CD4-positive, alpha-beta T cell treated with Interleukin-4 for 4 hours (primary cell): ENCODE data around the gene ANKLE1.

Experiments used
- DNase-seq: peaks from one replicate; pipeline ENCODE4 v3.0.0-alpha.2; 2020

Gene ANKLE1

GRCh38 chr19:17327654-17328516, 46.2 kb downstream of the ANKLE1 start:
- peak; percentile 38 for DNase-seq

GRCh38 chr19:17328517-17329365, 47.0 kb downstream of the ANKLE1 start:
- DNase-seq: peak; percentile 15

DNA sequence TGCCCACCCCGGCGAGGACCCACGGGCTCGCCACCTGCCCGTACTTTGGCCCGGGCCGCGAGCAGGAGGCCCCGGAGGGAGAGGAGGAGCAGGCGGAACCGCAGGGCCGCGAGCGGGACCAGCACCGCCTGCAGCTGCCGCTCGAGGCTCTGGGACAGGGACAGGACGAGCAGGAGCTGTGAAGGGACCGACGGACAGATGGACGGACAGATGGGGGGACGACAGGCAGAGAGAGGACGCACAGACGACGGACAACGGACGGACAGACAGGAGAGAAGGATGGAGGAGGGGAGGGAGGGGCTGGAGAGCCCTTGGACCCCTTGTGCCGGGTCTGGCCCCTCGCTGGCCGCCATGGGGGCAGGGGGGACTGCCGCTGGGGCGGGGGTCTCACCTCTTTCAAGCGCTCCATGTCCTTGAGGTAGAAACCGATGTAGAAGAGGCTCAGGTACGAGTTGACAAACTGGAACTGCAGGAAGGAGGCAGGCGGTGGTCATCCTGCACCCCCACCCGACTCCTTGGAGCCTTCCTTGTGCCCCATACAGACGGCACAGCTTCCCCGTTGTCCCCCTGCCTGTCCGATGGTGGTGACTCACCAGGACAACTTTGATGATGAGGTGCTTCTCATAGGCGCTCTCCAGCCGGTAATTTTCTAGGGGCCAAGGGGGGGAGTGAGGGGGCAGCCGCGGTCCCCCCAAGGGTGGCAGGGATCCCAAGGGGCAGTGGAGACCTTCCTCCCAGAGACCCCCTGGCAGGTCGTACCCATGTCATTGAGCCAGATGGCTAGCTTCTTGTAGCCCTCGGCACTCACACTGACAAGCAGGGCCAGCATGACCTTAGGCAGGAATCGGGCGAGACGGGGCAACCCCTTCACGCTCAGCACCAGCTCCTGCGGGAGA, 47.9 kb downstream of the ANKLE1 start:
- DNase-seq: no peak

DNA sequence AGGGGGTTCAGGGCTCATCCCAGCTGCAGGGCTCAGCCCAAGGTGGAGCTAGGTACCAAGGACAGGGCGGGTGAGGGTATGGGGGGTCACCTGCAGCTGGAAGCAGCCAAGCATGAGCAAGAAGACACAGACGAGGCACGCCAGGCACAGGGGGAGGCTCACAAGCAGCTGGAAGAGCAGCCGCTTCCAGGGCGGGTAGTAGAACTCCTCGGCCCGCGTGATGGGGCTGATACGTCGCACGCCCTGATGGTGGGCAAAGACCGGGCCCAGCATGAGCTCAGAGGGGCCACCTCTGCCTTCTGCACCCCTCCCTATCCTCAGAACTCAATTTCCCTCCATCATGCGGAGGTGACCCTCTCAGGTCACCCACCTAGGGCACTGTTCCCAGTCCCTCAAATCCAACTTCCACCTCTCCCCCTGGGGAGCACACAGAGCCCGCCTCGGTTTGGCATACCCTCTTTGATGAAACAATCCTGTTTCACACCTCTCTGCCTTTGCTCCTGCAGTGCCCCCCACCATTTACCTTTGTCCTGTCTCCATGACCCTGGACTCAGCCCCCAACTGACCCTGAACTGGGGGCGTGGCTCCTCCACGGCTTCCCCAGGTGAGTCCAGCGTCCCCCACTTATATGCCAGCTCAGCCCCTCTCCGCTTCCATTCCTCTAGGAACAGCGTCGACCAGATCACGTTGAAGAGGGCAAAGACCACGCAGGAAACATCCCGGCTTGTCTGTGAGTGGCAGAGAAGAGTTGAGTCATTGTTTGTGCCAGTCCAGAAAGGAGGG, 48.8 kb downstream of the ANKLE1 start:
- DNase-seq: no peak

DNA sequence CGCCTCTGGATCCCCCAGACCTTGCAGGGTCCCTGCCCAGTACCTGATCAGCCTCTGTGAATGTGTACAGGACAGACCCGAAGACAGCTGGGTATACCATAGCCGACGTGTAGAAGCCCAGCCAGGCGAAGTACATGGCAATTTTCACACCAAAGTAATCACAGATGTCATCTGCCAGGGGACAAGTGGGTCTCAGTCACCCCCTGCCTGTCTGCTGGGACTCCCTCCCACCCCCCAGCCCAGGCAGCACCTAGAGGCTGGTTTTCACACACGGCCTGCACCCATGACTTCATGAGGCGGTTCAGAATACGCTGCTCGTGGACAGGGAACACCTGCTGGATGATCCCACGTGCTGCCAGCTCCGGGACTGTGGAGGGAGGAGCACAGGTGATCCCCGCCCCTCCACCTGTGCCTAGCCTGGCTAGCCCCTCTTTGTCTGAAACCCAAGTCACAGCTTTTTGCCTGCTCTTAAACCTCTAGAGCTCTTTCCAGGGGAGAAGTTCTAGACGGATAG, 49.4 kb downstream of the ANKLE1 start:
- DNase-seq: no peak

- no peak for DNase-seq
Observed at GRCh38 chr19:17332360-17332676, 50.6 kb downstream of the ANKLE1 start.

DNA sequence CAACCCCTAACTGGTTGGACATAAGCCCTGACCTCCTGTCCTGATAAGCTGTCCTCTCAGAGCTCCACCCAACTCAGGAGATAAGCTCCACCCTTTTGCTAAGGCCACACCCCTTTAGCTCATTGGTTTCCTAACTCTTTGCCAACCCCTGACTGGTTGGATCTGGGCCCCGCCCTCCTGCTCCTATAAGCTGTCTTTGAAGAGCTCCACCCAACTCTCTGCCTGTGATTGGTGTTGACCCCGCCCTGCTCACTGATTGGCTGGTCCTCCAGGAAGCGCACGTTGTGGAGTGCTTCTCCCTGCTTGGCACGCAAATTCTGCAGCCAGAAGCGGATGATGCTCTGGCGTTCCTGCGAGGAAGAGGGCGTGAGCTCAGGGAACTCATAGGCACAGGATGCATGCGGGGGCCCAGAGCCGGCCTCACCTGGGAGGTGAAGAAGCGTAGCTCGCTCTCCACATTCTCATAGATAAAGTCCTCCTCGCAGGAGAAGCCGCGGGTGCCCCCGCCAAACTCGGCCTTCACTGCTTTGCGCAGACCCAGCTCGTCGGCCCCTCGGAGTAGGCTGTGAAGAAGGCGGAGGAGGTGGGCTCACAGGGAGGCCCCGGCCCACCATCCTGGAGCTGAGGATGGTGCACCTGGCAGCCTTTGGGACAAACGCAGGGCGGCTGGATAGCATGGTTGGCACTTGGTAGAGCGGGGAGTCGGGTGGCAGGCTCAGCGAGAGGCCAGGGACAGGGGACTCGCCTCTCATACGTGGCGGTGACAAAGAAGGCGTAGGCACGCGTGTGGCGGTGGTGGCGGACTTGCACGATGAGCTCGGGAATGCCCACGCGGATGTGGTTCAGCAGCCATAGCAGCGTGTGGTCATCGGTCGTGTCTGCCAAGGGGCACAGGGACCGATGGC, 51.2 kb downstream of the ANKLE1 start:
- DNase-seq: no peak

- peak; percentile 85 for DNase-seq
Observed at GRCh38 chr19:17333611-17334413, 52.1 kb downstream of the ANKLE1 start.

- peak; percentile 99 for DNase-seq
Observed at GRCh38 chr19:17334414-17335409, 53.0 kb downstream of the ANKLE1 start, which contains the start of gene ANO8. Gene ANO8 (minus strand): TSS chr19:17334855. CDS start chr19:17334670, 185 bp downstream.

- no peak for DNase-seq
Observed at GRCh38 chr19:17335575-17335974, 53.9 kb downstream of the ANKLE1 start.
